HepG2 (cell line): Measurements from ENCODE around the gene CMAS. TPM values are rescaled to one million over a fixed set of nuclear protein-coding genes. Genes with fewer than 3 reads are reported as not detected.

Experiments
- AGO1 ChIP-seq: fragments of 200-400 bp; formaldehyde crosslinking; IDR thresholded peaks from 2 replicates; pipeline ENCODE4 v1.6.1; 2017; ENCODE audit warnings: mild to moderate bottlenecking, low read depth, low read length, moderate library complexity; ENCODE audit not compliant: poor library complexity, severe bottlenecking
- DNMT3B ChIP-seq: conservative IDR thresholded peaks from 2 replicates; pipeline ENCODE4 v1.6.1; 2016; ENCODE audit warnings: missing biosample characterization, control low read depth
- IRF2 ChIP-seq: IDR thresholded peaks from 2 replicates; pipeline ENCODE4 v1.6.1; 2018; ENCODE audit warnings: missing genetic modification reagents, missing compliant biosample characterization
- MXD1 ChIP-seq: sonication (generic); formaldehyde crosslinking; IDR thresholded peaks from 2 replicates; pipeline ENCODE4 v1.4.0; 2020; ENCODE audit warnings: mild to moderate bottlenecking, missing genetic modification reagents
- NR2C2 ChIP-seq: sonication (generic); formaldehyde crosslinking; IDR thresholded peaks from 2 replicates; pipeline ENCODE4 v1.4.0; 2020; ENCODE audit warnings: missing genetic modification reagents, mild to moderate bottlenecking, moderate library complexity, borderline replicate concordance
- SRY ChIP-seq: sonication (generic); formaldehyde crosslinking; IDR thresholded peaks from 2 replicates; pipeline ENCODE4 v1.8.0; 2022; ENCODE audit warnings: mild to moderate bottlenecking, missing genetic modification reagents
- TFDP1 ChIP-seq: IDR thresholded peaks from 2 replicates; pipeline ENCODE4 v1.6.1; 2016; ENCODE audit warnings: missing compliant biosample characterization, missing genetic modification reagents, borderline replicate concordance
- ZBTB14 ChIP-seq: sonication (generic); formaldehyde crosslinking; IDR thresholded peaks from 2 replicates; pipeline ENCODE4 v1.4.0; 2020; ENCODE audit warnings: missing genetic modification reagents
- ZBTB33 ChIP-seq: sonication (generic); formaldehyde crosslinking; IDR thresholded peaks from 2 replicates; pipeline ENCODE4 v1.4.0; 2020; ENCODE audit warnings: missing genetic modification reagents
- ZFYVE20 ChIP-seq: sonication (generic); formaldehyde crosslinking; IDR thresholded peaks from 2 replicates; pipeline ENCODE4 v1.8.0; 2023; ENCODE audit warnings: low read depth, mild to moderate bottlenecking, moderate library complexity, missing genetic modification reagents, borderline replicate concordance
- ZNF30 ChIP-seq: sonication (generic); formaldehyde crosslinking; IDR thresholded peaks from 2 replicates; pipeline ENCODE4 v1.5.0; 2020; ENCODE audit warnings: mild to moderate bottlenecking, missing genetic modification reagents
- ZNF674 ChIP-seq: sonication (generic); formaldehyde crosslinking; IDR thresholded peaks from 2 replicates; pipeline ENCODE4 v1.5.0; 2020; ENCODE audit warnings: low read depth, mild to moderate bottlenecking, missing genetic modification reagents
- ZNF710 ChIP-seq: sonication (generic); formaldehyde crosslinking; IDR thresholded peaks from 2 replicates; pipeline ENCODE4 v1.5.0; 2020; ENCODE audit warnings: mild to moderate bottlenecking, missing genetic modification reagents, borderline replicate concordance
- ZSCAN12 ChIP-seq: sonication (generic); formaldehyde crosslinking; IDR thresholded peaks from 2 replicates; pipeline ENCODE4 v1.9.0; 2021; ENCODE audit warnings: mild to moderate bottlenecking, missing genetic modification reagents
- polyA plus RNA-seq, 8 experiments: library from polyadenylated mRNA; depleted of rRNA in 3 of 8; stranded (reverse) in 7 of 8; unstranded in 1 of 8; fragments of >200 nt; fragmentation: Illumina TruSeq in 4 of 8; extraction: Trizol in 4 of 8; gene quantifications; 2 replicates each; pipeline versions ENCODE4 v1.2.1 to v1.2.3, GENCODE V29; 2011 to 2016; ENCODE audit warnings: low read depth in 4 of 8, missing spikeins in 1 of 8, mixed read lengths in 1 of 8; ENCODE audit not compliant: insufficient read depth in 1 of 8
- total RNA-seq, 5 experiments: library from RNA; depleted of rRNA; stranded (reverse); fragments of >200 nt; fragmentation: Illumina TruSeq; extraction: Trizol; gene quantifications; 2 replicates each; pipeline ENCODE4 v1.2.3, GENCODE V29; 2016; ENCODE audit warnings: low read depth in 1 of 5

The CMAS gene
- total and polyA plus RNA-seq, 2 of the 13 experiments (the other 11 are each of a cell fraction or from before 2014, with no cell fraction given): 14.0 to 21.3 TPM

- TF ChIP-seq ZBTB33 (CRISPR knock-in tag): no peak
- no peak; the same call in 1 of the 2 replicates for TF ChIP-seq NR2C2 (CRISPR knock-in tag)
- no peak for TF ChIP-seq SRY
- TF ChIP-seq ZNF710 (CRISPR knock-in tag): no peak; the same call in 1 of the 2 replicates
- no peak for TF ChIP-seq ZNF30 (CRISPR knock-in tag)
- TF ChIP-seq DNMT3B (CRISPR knock-in tag): no peak
- no peak for TF ChIP-seq AGO1
- TF ChIP-seq ZSCAN12 (CRISPR knock-in tag): no peak
- peak; percentile 63; the same call in 1 of the 2 replicates for TF ChIP-seq ZBTB14 (CRISPR knock-in tag)
- TF ChIP-seq ZNF674 (CRISPR knock-in tag): no peak
- no peak for TF ChIP-seq IRF2 (CRISPR knock-in tag)
- no peak for TF ChIP-seq ZFYVE20 (CRISPR knock-in tag)
- TF ChIP-seq TFDP1: peak; percentile 59; the same call in 1 of the 2 replicates
- TF ChIP-seq MXD1 (CRISPR knock-in tag): 0 out of 2 replicates have a peak, but pooled peaks have one; percentile 44
Observed at GRCh38 chr12:22046090-22046967, at the start of gene CMAS (continued).
